Activated CD4-positive, alpha-beta memory T cell treated with anti-CD3 and anti-CD28 coated beads for 36 hours (primary cell): ENCODE measurements around the gene DHX35. TPM values are rescaled to one million over a fixed set of nuclear protein-coding genes. Genes with fewer than 3 reads are reported as not detected.
A peak's percentile ranks its signal among the peaks of the same experiment; 100 is the strongest.

Experiments used
- CTCF ChIA-PET: fragments of 350-600 bp; sonication (Branson Sonifier 250); formaldehyde crosslinking; loops from one replicate; lab custom pipeline; 2021; ENCODE audit warnings: antibody characterized with exemption, inconsistent platforms; lab: Charles Lee
- POLR2A ChIA-PET: fragments of 350-600 bp; sonication (Branson Sonifier 250); formaldehyde crosslinking; loops from one replicate; lab custom pipeline; 2021; ENCODE audit warnings: antibody characterized with exemption; lab: Charles Lee
- DNase-seq: peaks from one replicate; pipeline ENCODE4 v3.0.0-alpha.2; 2020
- H3K27ac Mint-ChIP-seq: one replicate; pipeline ENCODE4 v1.8.0; 2021; ENCODE audit warnings: mixed read lengths
- H3K27me3 Mint-ChIP-seq: one replicate; pipeline ENCODE4 v1.8.0; 2021; ENCODE audit warnings: mixed read lengths
- H3K36me3 Mint-ChIP-seq: one replicate; pipeline ENCODE4 v1.8.0; 2021; ENCODE audit warnings: mixed read lengths
- H3K4me1 Mint-ChIP-seq: one replicate; pipeline ENCODE4 v1.8.0; 2021; ENCODE audit warnings: low read depth, mixed read lengths
- H3K4me3 Mint-ChIP-seq: one replicate; pipeline ENCODE4 v1.8.0; 2021; ENCODE audit warnings: mild to moderate bottlenecking, mixed read lengths
- H3K9me3 Mint-ChIP-seq: one replicate; pipeline ENCODE4 v1.8.0; 2021; ENCODE audit warnings: mixed read lengths
- intact Hi-C: fragments of 100-400 bp; cut with micrococcal nuclease; formaldehyde crosslinking; loops from one replicate; pipeline ENCODE4 v1.15.1; 2023
- total RNA-seq, 2 experiments: library from RNA; stranded (reverse); gene quantifications; one replicate each; pipeline ENCODE4 v1.2.3, GENCODE V29; 2021

DHX35 gene
- total RNA-seq, 2 experiments from 2014 or later: 7.7 to 8.3 TPM

GRCh38 chr20:39067526-39068216, 105.5 kb downstream of the DHX35 start:
- intact Hi-C loops: no loop called here
- H3K4me1 Mint-ChIP-seq: no peaks in the 10 kb centered on the region
- no peak overlapping the region for H3K4me3 Mint-ChIP-seq
- no peak for DNase-seq
- CTCF ChIA-PET: interaction anchor here (0.6 to 4.4 kb wide), 3 partner anchors 13 to 20 kb away, joined by 3 to 21 read pairs (median 14); no protein-coding TSS in a partner anchor
- peaks cover 18% of the 10 kb centered on the region for H3K27me3 Mint-ChIP-seq
- no peaks in the 10 kb centered on the region for H3K36me3 Mint-ChIP-seq
- H3K27ac Mint-ChIP-seq: no peak overlapping the region
- H3K9me3 Mint-ChIP-seq: peaks cover 4% of the 10 kb centered on the region
- POLR2A ChIA-PET: no interaction called here

- CTCF ChIA-PET: interaction anchor here (4.4 kb wide), 1 partner anchor 11 kb away, joined by 21 read pairs; no protein-coding TSS in a partner anchor
- intact Hi-C loops: no loop called here
- Mint-ChIP-seq H3K36me3 (no peaks in the 10 kb centered on the region), H3K27ac (no peak overlapping the region), H3K4me1 (no peaks in the 10 kb centered on the region), H3K27me3 (peaks cover 24% of the 10 kb centered on the region), H3K4me3 (no peak overlapping the region), H3K9me3 (peaks cover 4% of the 10 kb centered on the region)
- POLR2A ChIA-PET: no interaction called here
- DNase-seq: no peak
These were observed 107.8 kb downstream of the DHX35 start for GRCh38 chr20:39069976-39070375.

- intact Hi-C loops: no loop called here
- no peak overlapping the region for H3K27ac Mint-ChIP-seq
- no peaks in the 10 kb centered on the region for H3K4me1 Mint-ChIP-seq
- no peaks in the 10 kb centered on the region for H3K36me3 Mint-ChIP-seq
- POLR2A ChIA-PET: no interaction called here
- H3K27me3 Mint-ChIP-seq: peaks cover 24% of the 10 kb centered on the region
- H3K9me3 Mint-ChIP-seq: peaks cover 4% of the 10 kb centered on the region
- no peak overlapping the region for H3K4me3 Mint-ChIP-seq
- DNase-seq: no peak
- CTCF ChIA-PET: interaction anchor here (4.4 kb wide), 1 partner anchor 10 kb away, joined by 21 read pairs; no protein-coding TSS in a partner anchor
These were observed 108.5 kb downstream of the DHX35 start for GRCh38 chr20:39070484-39071231.

GRCh38 chr20:39072132-39072531, 110.0 kb downstream of the DHX35 start:
- CTCF ChIA-PET: interaction anchor here (1.3 kb wide), 1 partner anchor 9 kb away, joined by 5 read pairs; no protein-coding TSS in a partner anchor
- intact Hi-C loops: no loop called here
- Mint-ChIP-seq H3K27ac (no peak overlapping the region), H3K9me3 (peaks cover 4% of the 10 kb centered on the region), H3K4me3 (no peak overlapping the region), H3K27me3 (peaks cover 29% of the 10 kb centered on the region), H3K36me3 (no peaks in the 10 kb centered on the region), H3K4me1 (no peaks in the 10 kb centered on the region)
- POLR2A ChIA-PET: no interaction called here
- no peak for DNase-seq

- no peak for DNase-seq
- Mint-ChIP-seq H3K27me3 (peaks cover 29% of the 10 kb centered on the region), H3K27ac (no peak overlapping the region), H3K4me1 (no peaks in the 10 kb centered on the region), H3K4me3 (no peak overlapping the region), H3K9me3 (peaks cover 4% of the 10 kb centered on the region), H3K36me3 (no peaks in the 10 kb centered on the region)
- ChIA-PET CTCF (interaction anchor here (1.3 kb wide), 1 partner anchor 8 kb away, joined by 5 read pairs; no protein-coding TSS in a partner anchor), POLR2A (no interaction called here)
- intact Hi-C loops: no loop called here
These were observed 110.5 kb downstream of the DHX35 start for GRCh38 chr20:39072653-39073052.

GRCh38 chr20:39075731-39076130, 113.6 kb downstream of the DHX35 start:
- Mint-ChIP-seq H3K9me3 (no peaks in the 10 kb centered on the region), H3K27ac (no peak overlapping the region), H3K4me1 (no peaks in the 10 kb centered on the region), H3K4me3 (no peak overlapping the region), H3K36me3 (no peaks in the 10 kb centered on the region), H3K27me3 (peaks cover 22% of the 10 kb centered on the region)
- CTCF ChIA-PET: interaction anchor here (0.7 to 14.6 kb wide), 2 partner anchors 26 to 435 kb away, joined by 3 to 279 read pairs; no protein-coding TSS in a partner anchor
- DNase-seq: no peak
- POLR2A ChIA-PET: no interaction called here
- intact Hi-C loops: no loop called here

- ChIA-PET CTCF (interaction anchor here (14.6 kb wide), 1 partner anchor 27 kb away, joined by 279 read pairs; no protein-coding TSS in a partner anchor), POLR2A (no interaction called here)
- Mint-ChIP-seq H3K9me3 (no peaks in the 10 kb centered on the region), H3K27ac (no peak overlapping the region), H3K36me3 (no peaks in the 10 kb centered on the region), H3K4me1 (no peaks in the 10 kb centered on the region), H3K4me3 (no peak overlapping the region), H3K27me3 (peaks cover 26% of the 10 kb centered on the region)
- intact Hi-C loops: no loop called here
- DNase-seq: no peak
These were observed 114.8 kb downstream of the DHX35 start for GRCh38 chr20:39076958-39077357.

GRCh38 chr20:39080326-39080725, 118.2 kb downstream of the DHX35 start:
- Mint-ChIP-seq H3K4me3 (no peak overlapping the region), H3K9me3 (no peaks in the 10 kb centered on the region), H3K36me3 (no peaks in the 10 kb centered on the region), H3K27me3 (peaks cover 26% of the 10 kb centered on the region), H3K27ac (no peak overlapping the region), H3K4me1 (no peaks in the 10 kb centered on the region)
- POLR2A ChIA-PET: interaction anchor here (0.6 kb wide), 1 partner anchor 443 kb away, joined by 4 read pairs; no protein-coding TSS in a partner anchor
- intact Hi-C loops: no loop called here
- DNase-seq: no peak
- CTCF ChIA-PET: interaction anchor here (0.6 to 14.6 kb wide), 19 partner anchors 8 to 421 kb away, joined by 3 to 279 read pairs (median 3); partner anchors contain the start of genes DHX35 and FAM83D

GRCh38 chr20:39081255-39081654, 119.1 kb downstream of the DHX35 start:
- ChIA-PET CTCF (interaction anchor here (0.6 to 14.6 kb wide), 19 partner anchors 8 to 447 kb away, joined by 3 to 279 read pairs (median 3); partner anchors contain the start of genes DHX35 and FAM83D), POLR2A (no interaction called here)
- Mint-ChIP-seq H3K27me3 (peaks cover 26% of the 10 kb centered on the region), H3K4me3 (no peak overlapping the region), H3K36me3 (no peaks in the 10 kb centered on the region), H3K4me1 (no peaks in the 10 kb centered on the region), H3K9me3 (no peaks in the 10 kb centered on the region), H3K27ac (no peak overlapping the region)
- peak; percentile 86 for DNase-seq
- intact Hi-C loops: loop anchor here (1.0 kb wide), 2 partner anchors 31 to 155 kb away; partner anchors contain the start of gene FAM83D

GRCh38 chr20:39082622-39083398, 120.7 kb downstream of the DHX35 start:
- CTCF ChIA-PET: interaction anchor here (0.6 to 14.6 kb wide), 6 partner anchors 9 to 92 kb away, joined by 3 to 279 read pairs (median 4); no protein-coding TSS in a partner anchor
- Mint-ChIP-seq H3K27ac (no peak overlapping the region), H3K9me3 (no peaks in the 10 kb centered on the region), H3K4me1 (no peaks in the 10 kb centered on the region), H3K27me3 (peaks cover 21% of the 10 kb centered on the region), H3K36me3 (no peaks in the 10 kb centered on the region), H3K4me3 (no peak overlapping the region)
- intact Hi-C loops: no loop called here
- no peak for DNase-seq
- POLR2A ChIA-PET: no interaction called here

- POLR2A ChIA-PET: no interaction called here
- Mint-ChIP-seq H3K36me3 (no peaks in the 10 kb centered on the region), H3K27me3 (peaks cover 19% of the 10 kb centered on the region), H3K27ac (no peak overlapping the region), H3K4me3 (no peak overlapping the region), H3K9me3 (peaks cover under 1% of the 10 kb centered on the region), H3K4me1 (no peaks in the 10 kb centered on the region)
- no peak for DNase-seq
- CTCF ChIA-PET: interaction anchor here (14.6 kb wide), 1 partner anchor 34 kb away, joined by 279 read pairs; no protein-coding TSS in a partner anchor
- intact Hi-C loops: no loop called here
These were observed 121.6 kb downstream of the DHX35 start for GRCh38 chr20:39083761-39084160.
